Osteocyte (in vitro differentiated cells): ENCODE results near the gene COX19. TPM values are rescaled to one million over a fixed set of nuclear protein-coding genes. Genes with fewer than 3 reads are reported as not detected.
A peak's percentile ranks its signal among the peaks of the same experiment; 100 is the strongest.

Experiments used
- DNase-seq: peaks from one replicate; pipeline ENCODE4 v3.0.0; 2021; ENCODE audit warnings: mixed read lengths; ENCODE audit not compliant: unreplicated experiment; ENCODE audit errors: extremely low spot score
- H3K27ac Mint-ChIP-seq: one replicate; pipeline ENCODE4 v1.8.0; 2021; ENCODE audit warnings: mild to moderate bottlenecking, mixed read lengths; ENCODE audit not compliant: unreplicated experiment
- H3K27me3 Mint-ChIP-seq: one replicate; pipeline ENCODE4 v1.8.0; 2021; ENCODE audit warnings: mixed read lengths; ENCODE audit not compliant: unreplicated experiment
- H3K36me3 Mint-ChIP-seq: one replicate; pipeline ENCODE4 v1.8.0; 2021; ENCODE audit warnings: mixed read lengths; ENCODE audit not compliant: unreplicated experiment
- H3K4me1 Mint-ChIP-seq: one replicate; pipeline ENCODE4 v1.8.0; 2021; ENCODE audit warnings: mixed read lengths; ENCODE audit not compliant: unreplicated experiment
- H3K4me3 Mint-ChIP-seq: one replicate; pipeline ENCODE4 v1.8.0; 2021; ENCODE audit warnings: mild to moderate bottlenecking, moderate library complexity, mixed read lengths; ENCODE audit not compliant: unreplicated experiment
- H3K9me3 Mint-ChIP-seq: one replicate; pipeline ENCODE4 v1.8.0; 2021; ENCODE audit warnings: mixed read lengths; ENCODE audit not compliant: unreplicated experiment
- total RNA-seq: library from RNA; stranded (reverse); gene quantifications from 2 replicates; pipeline ENCODE4 v1.2.1, GENCODE V29; 2021
- TF ChIP-seq, protein P1 (sequence below): fragments of 200-600 bp; sonication (generic); IDR thresholded peaks from 2 replicates; pipeline ENCODE4 v1.5.0; 2021; ENCODE audit warnings: antibody characterized with exemption, mild to moderate bottlenecking, moderate library complexity

COX19 gene
- total RNA-seq, 1 donor from 2014 or later, result 11.4 TPM

DNA sequence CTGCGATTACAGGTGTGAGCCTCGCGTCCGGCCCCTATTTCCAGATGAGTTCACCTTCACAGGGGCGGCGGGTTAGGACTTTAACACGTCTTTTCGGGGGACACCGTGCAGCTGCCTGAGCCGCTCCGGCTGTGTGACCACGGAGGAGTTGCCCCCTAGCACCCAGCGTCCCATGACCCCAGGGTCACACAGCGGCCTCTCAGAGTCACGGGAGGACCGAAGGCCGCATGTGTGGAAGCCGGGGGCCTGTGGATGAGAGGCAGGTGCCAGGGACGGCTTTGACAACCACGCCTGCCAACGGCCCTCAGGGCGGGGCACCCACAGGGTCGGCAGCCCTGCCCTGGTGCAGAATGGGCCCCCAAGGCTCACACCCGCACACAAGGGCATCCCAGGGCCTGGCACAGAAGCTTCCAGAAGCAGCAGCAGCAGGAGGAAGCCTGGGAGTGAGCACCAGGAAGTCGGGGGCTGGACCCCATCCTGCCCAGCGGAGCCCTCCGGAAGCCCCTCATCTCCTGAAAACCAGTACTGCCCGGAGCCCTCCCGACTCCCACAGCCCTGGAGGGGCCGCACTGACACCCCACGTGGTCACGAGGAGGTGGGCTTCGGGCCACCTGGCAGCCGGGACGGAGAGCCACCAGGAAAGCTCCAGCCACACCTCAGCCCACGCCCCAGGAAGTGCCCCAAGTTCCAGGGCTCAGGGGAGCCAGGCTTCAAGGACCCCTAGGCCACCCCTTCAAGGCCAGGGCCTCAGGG, 53.6 kb downstream of the COX19 start:
- Mint-ChIP-seq H3K4me1 (peaks cover 11% of the 10 kb centered on the region), H3K9me3 (no peaks in the 10 kb centered on the region), H3K27ac (no peak overlapping the region), H3K36me3 (no peaks in the 10 kb centered on the region), H3K4me3 (no peak overlapping the region), H3K27me3 (no peaks in the 10 kb centered on the region)
- DNase-seq, result peak; percentile 80
- TF ChIP-seq, protein P1, sequence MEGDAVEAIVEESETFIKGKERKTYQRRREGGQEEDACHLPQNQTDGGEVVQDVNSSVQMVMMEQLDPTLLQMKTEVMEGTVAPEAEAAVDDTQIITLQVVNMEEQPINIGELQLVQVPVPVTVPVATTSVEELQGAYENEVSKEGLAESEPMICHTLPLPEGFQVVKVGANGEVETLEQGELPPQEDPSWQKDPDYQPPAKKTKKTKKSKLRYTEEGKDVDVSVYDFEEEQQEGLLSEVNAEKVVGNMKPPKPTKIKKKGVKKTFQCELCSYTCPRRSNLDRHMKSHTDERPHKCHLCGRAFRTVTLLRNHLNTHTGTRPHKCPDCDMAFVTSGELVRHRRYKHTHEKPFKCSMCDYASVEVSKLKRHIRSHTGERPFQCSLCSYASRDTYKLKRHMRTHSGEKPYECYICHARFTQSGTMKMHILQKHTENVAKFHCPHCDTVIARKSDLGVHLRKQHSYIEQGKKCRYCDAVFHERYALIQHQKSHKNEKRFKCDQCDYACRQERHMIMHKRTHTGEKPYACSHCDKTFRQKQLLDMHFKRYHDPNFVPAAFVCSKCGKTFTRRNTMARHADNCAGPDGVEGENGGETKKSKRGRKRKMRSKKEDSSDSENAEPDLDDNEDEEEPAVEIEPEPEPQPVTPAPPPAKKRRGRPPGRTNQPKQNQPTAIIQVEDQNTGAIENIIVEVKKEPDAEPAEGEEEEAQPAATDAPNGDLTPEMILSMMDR, result no peak

DNA sequence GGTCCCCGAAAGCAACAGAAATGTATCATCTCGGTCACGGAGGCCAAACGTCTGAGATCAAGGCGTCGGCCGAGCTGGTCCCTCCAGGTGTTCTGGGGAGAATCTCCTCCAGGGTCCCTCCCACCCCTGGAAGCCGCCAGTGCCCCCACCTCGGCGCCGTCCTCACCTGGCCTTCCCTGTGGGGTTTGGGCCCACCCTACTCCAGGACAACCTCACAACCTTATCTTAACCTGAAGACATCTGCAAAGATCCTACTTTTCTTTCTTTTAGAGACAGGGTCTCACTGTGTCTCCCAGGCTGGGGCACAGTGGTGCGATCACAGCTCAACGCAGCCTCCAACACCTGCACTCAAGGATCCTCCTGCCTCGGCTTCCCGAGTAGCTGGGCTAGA, 54.3 kb downstream of the COX19 start:
- Mint-ChIP-seq H3K4me3 (no peak overlapping the region), H3K9me3 (no peaks in the 10 kb centered on the region), H3K36me3 (no peaks in the 10 kb centered on the region), H3K4me1 (peaks cover 17% of the 10 kb centered on the region), H3K27ac (no peak overlapping the region), H3K27me3 (no peaks in the 10 kb centered on the region)
- TF ChIP-seq, protein P1, result no peak
- DNase-seq, result peak; percentile 76

DNA sequence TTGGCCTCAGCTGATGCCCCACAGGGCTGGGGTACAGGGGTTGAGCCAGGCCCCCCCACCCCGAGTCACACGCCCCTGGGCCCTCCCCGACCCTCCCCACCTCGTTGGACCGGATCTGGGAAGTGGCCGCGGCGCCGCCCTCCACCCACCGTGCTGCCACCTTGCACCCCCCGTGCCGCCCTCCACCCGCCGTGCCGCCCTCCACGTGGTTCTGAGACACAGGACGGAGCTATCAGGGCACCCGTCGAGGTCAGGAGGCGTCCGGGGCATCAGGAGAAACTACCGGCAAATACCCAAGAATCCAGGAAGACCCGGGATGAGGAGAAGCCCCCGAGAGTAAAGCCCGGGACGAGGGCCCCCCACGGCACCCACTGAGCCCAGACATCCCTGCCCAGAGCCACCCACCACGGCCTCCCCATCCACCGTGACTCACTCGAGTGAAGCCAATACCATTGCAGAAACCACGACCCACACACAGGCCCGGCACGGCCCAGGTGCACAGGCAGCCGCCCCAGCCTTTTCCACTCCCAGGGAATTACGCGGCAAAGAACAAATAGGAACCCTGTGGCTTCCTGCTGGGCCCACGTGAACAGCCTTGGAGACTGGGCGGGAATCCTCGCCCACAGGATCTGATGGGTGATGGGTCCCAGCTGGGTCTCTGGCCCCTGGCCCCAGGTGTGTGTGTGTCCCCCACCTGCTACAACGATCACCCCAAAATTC, 54.8 kb downstream of the COX19 start:
- H3K27ac Mint-ChIP-seq, result no peak overlapping the region
- TF ChIP-seq, protein P1, result no peak
- peak; percentile 81 for DNase-seq
- H3K4me3 Mint-ChIP-seq, result no peak overlapping the region
- H3K36me3 Mint-ChIP-seq, result no peaks in the 10 kb centered on the region
- no peaks in the 10 kb centered on the region for H3K9me3 Mint-ChIP-seq
- no peaks in the 10 kb centered on the region for H3K27me3 Mint-ChIP-seq
- peaks cover 23% of the 10 kb centered on the region for H3K4me1 Mint-ChIP-seq

DNA sequence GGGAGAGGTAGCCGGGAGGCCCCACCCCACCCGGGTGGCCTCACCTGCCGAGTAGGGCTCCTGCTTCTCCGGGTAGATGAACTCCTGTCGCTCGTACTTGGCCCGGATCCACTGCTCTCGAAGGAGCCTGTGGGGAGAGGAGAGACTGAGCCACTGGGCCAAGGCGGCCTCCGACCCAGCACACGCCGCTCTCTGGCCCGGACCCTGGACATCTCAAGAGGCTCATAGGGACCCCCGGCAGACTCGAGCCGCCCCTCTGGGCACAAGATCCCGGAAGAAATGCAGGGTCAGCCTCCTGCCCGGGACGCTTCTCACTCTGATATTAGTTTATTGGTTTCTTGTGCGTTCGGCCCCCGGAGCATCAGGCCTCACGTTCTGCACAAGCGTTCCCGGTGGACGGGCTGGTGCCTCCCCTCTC, 55.4 kb downstream of the COX19 start:
- TF ChIP-seq, protein P1, result no peak
- no peak for DNase-seq
- Mint-ChIP-seq H3K27me3 (no peaks in the 10 kb centered on the region), H3K4me3 (no peak overlapping the region), H3K36me3 (no peaks in the 10 kb centered on the region), H3K9me3 (no peaks in the 10 kb centered on the region), H3K27ac (no peak overlapping the region), H3K4me1 (peaks cover 27% of the 10 kb centered on the region)

DNA sequence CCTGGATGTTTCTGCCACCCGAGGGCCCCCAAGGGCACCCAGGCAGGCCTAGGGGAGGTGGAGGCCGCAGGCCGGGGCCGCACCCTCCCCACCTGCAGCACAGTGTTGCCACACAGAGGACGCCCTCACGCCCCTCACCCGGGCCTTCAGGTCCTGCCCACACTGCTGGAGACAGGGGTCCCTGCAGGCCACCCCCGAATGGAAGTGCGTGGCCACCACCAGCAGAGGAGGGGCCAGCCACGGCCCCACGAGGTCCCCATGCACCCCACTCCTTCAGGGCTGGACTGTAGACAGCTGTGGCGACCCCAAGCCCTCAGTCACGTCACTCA, 56.3 kb downstream of the COX19 start:
- H3K4me1 Mint-ChIP-seq, result peaks cover 23% of the 10 kb centered on the region
- H3K4me3 Mint-ChIP-seq, result no peak overlapping the region
- TF ChIP-seq, protein P1, result no peak
- H3K27me3 Mint-ChIP-seq, result no peaks in the 10 kb centered on the region
- DNase-seq, result no peak
- H3K9me3 Mint-ChIP-seq, result no peaks in the 10 kb centered on the region
- H3K36me3 Mint-ChIP-seq, result no peaks in the 10 kb centered on the region
- H3K27ac Mint-ChIP-seq, result no peak overlapping the region
